CD14-positive monocyte (primary cell): ENCODE results near the gene SNX20. TPM values are rescaled to one million over a fixed set of nuclear protein-coding genes. Genes with fewer than 3 reads are reported as not detected.

Experiments used
- DNase-seq, 3 donors: peaks; one replicate each; pipeline ENCODE4 v3.0.0-alpha.2; 2011 to 2022
- H2AFZ ChIP-seq: 2 replicates; pipeline ENCODE4 v1.6.0; 2012; ENCODE audit warnings: mild to moderate bottlenecking, low read depth, low read length, inconsistent platforms; ENCODE audit not compliant: insufficient read depth, poor library complexity, severe bottlenecking
- H3K27ac ChIP-seq, 2 donors: 1 replicate in 1 of 2; 2 replicates in 1 of 2; pipeline ENCODE4 v1.5.1; 2012 to 2013; ENCODE audit warnings: low read length in 2 of 2, control low read depth in 1 of 2, inconsistent platforms in 1 of 2, low read depth in 1 of 2, mild to moderate bottlenecking in 1 of 2
- H3K27me3 ChIP-seq, 2 donors: one replicate each; pipeline versions ENCODE4 v1.6.0 to v1.6.1; 2011 to 2013; ENCODE audit warnings: low read length in 2 of 2; ENCODE audit not compliant: control insufficient read depth in 2 of 2, insufficient read depth in 2 of 2
- H3K36me3 ChIP-seq, 2 donors: replicated peaks in 1 of 2; 1 replicate in 1 of 2; 2 replicates in 1 of 2; pipeline versions ENCODE4 v1.5.1 to v1.6.1; 2012 to 2013; ENCODE audit warnings: low read length in 2 of 2, control low read depth in 1 of 2, inconsistent platforms in 1 of 2, mild to moderate bottlenecking in 1 of 2; ENCODE audit not compliant: insufficient read depth in 2 of 2, control insufficient read depth in 1 of 2
- H3K4me1 ChIP-seq, 2 donors: 1 replicate in 1 of 2; 2 replicates in 1 of 2; pipeline versions ENCODE4 v1.5.1 to v1.6.1; 2012 to 2013; ENCODE audit warnings: low read length in 2 of 2, control low read depth in 1 of 2, inconsistent platforms in 1 of 2, mild to moderate bottlenecking in 1 of 2, moderate library complexity in 1 of 2; ENCODE audit not compliant: insufficient read depth in 2 of 2, control insufficient read depth in 1 of 2
- H3K4me2 ChIP-seq: replicated peaks from 2 replicates; pipeline ENCODE3; 2012; ENCODE audit warnings: low read length, moderate library complexity, mild to moderate bottlenecking; ENCODE audit not compliant: poor library complexity, severe bottlenecking; ENCODE audit errors: extremely low read depth
- H3K4me3 ChIP-seq, 3 experiments: fragments of 200-600 bp in 1 of 3; sonication (generic) in 1 of 3; replicated peaks in 1 of 3; 1 replicate in 2 of 3; 2 replicates in 1 of 3; pipeline ENCODE4 v1.5.1; 2011 to 2013; ENCODE audit warnings: low read length in 3 of 3, mild to moderate bottlenecking in 3 of 3, control low read depth in 2 of 3, low read depth in 2 of 3, inconsistent platforms in 1 of 3, moderate library complexity in 1 of 3
- H3K79me2 ChIP-seq: 2 replicates; pipeline ENCODE4 v1.6.0; 2012; ENCODE audit warnings: mild to moderate bottlenecking, control low read depth, inconsistent platforms, low read length, moderate library complexity; ENCODE audit not compliant: insufficient read depth
- H3K9ac ChIP-seq: 2 replicates; pipeline ENCODE4 v1.6.0; 2017; ENCODE audit warnings: low read length, mild to moderate bottlenecking; ENCODE audit not compliant: insufficient read depth, poor library complexity, severe bottlenecking
- H3K9me3 ChIP-seq, 2 donors: replicated peaks in 1 of 2; 1 replicate in 1 of 2; 2 replicates in 1 of 2; pipeline versions ENCODE4 v1.5.1 to v1.6.1; 2012 to 2013; ENCODE audit warnings: low read length in 2 of 2, control low read depth in 1 of 2; ENCODE audit not compliant: control insufficient read depth in 1 of 2, insufficient read depth in 1 of 2
- H4K20me1 ChIP-seq: 2 replicates; pipeline ENCODE4 v1.6.0; 2012; ENCODE audit warnings: mild to moderate bottlenecking, low read length, control low read depth, moderate library complexity; ENCODE audit not compliant: insufficient read depth
- H3K27ac Mint-ChIP-seq, 7 donors: one replicate each; pipeline ENCODE4 v1.8.0; 2020; ENCODE audit warnings: mild to moderate bottlenecking in 7 of 7, mixed read lengths in 7 of 7, moderate library complexity in 6 of 7, inconsistent platforms in 2 of 7
- H3K27me3 Mint-ChIP-seq, 3 donors: one replicate each; pipeline ENCODE4 v1.8.0; 2021 to 2022; ENCODE audit warnings: low read depth in 3 of 3, mild to moderate bottlenecking in 3 of 3, mixed read lengths in 3 of 3, moderate library complexity in 3 of 3, inconsistent platforms in 1 of 3
- H3K36me3 Mint-ChIP-seq, 2 donors: one replicate each; pipeline ENCODE4 v1.8.0; 2020; ENCODE audit warnings: mixed read lengths in 2 of 2, inconsistent platforms in 1 of 2, mild to moderate bottlenecking in 1 of 2
- H3K4me1 Mint-ChIP-seq: one replicate; pipeline ENCODE4 v1.8.0; 2020; ENCODE audit warnings: mild to moderate bottlenecking, mixed read lengths
- H3K4me3 Mint-ChIP-seq, 2 donors: one replicate each; pipeline ENCODE4 v1.8.0; 2020; ENCODE audit warnings: mild to moderate bottlenecking in 2 of 2, mixed read lengths in 2 of 2, moderate library complexity in 1 of 2
- H3K9me3 Mint-ChIP-seq, 7 donors: one replicate each; pipeline ENCODE4 v1.8.0; 2020 to 2022; ENCODE audit warnings: mixed read lengths in 7 of 7, mild to moderate bottlenecking in 6 of 7, moderate library complexity in 6 of 7, inconsistent platforms in 2 of 7
- CTCF ChIP-seq: fragments of 200-600 bp; IDR thresholded peaks from one replicate; pipeline ENCODE4 v1.8.0; 2022; ENCODE audit warnings: antibody characterized with exemption, mild to moderate bottlenecking
- WGBS: methylation state at CpG from one replicate; pipeline ENCODE4 v1.1.5; 2013; ENCODE audit warnings: missing lambda C conversion rate; ENCODE audit not compliant: insufficient coverage; 5-methylcytosine and 5-hydroxymethylcytosine counted together
- intact Hi-C, 2 donors: fragments of 100-400 bp; cut with micrococcal nuclease; formaldehyde crosslinking; loops; one replicate each; pipeline versions ENCODE4 v1.15.0 to v1.15.1; 2023
- polyA plus RNA-seq, 3 donors: library from polyadenylated mRNA; depleted of rRNA in 1 of 3; unstranded in 2 of 3; stranded (reverse) in 1 of 3; fragments of 300-500 nt in 2 of 3; fragments of >200 nt in 1 of 3; fragmentation: Illumina TruSeq in 2 of 3; gene quantifications; 1 replicate in 2 of 3; 2 replicates in 1 of 3; pipeline ENCODE4 v1.2.3, GENCODE V29; 2012 to 2021

Gene SNX20
- polyA plus RNA-seq, 3 donors, result 51.0 to 83.2 (median 52.0) TPM

- H3K9ac ChIP-seq, result no peak overlapping the region
- H3K4me1 ChIP-seq, result no peaks in the 10 kb centered on the region
- Mint-ChIP-seq H3K36me3 (no peaks in the 10 kb centered on the region), H3K27me3 (peaks cover 0 to 6% (median 3%) of the 10 kb centered on the region in 3 donors), H3K9me3 (no peaks in the 10 kb centered on the region), H3K27ac (no peak overlapping the region), H3K4me1 (peaks cover 2% of the 10 kb centered on the region), H3K4me3 (no peak overlapping the region)
- WGBS, result 98% methylated on average over 5 of the region's 5 CpGs
- no peak for TF ChIP-seq CTCF
- intact Hi-C loops, result no loop called here
- no peak for DNase-seq
- no peak overlapping the region for H2AFZ ChIP-seq
- no peaks in the 10 kb centered on the region for H3K27me3 ChIP-seq
- H3K4me3 ChIP-seq, result no peak overlapping the region
- no peaks in the 10 kb centered on the region for H4K20me1 ChIP-seq
- no peak overlapping the region for H3K4me2 ChIP-seq
- H3K79me2 ChIP-seq, result no peaks in the 10 kb centered on the region
- no peaks in the 10 kb centered on the region for H3K9me3 ChIP-seq
- H3K27ac ChIP-seq, result no peak overlapping the region
- H3K36me3 ChIP-seq, result no peaks in the 10 kb centered on the region
Observed at GRCh38 chr16:50642349-50642748, 38.8 kb downstream of the SNX20 start.

GRCh38 chr16:50641818-50642187 is 39.3 kb downstream of the SNX20 start:
- Histone ChIP-seq H3K27me3 (no peaks in the 10 kb centered on the region), H4K20me1 (no peaks in the 10 kb centered on the region), H3K9ac (no peak overlapping the region), H3K4me2 (no peak overlapping the region), H3K9me3 (no peaks in the 10 kb centered on the region), H2AFZ (no peak overlapping the region), H3K36me3 (no peaks in the 10 kb centered on the region), H3K27ac (no peak overlapping the region), H3K4me1 (peaks cover under 1 to 2% of the 10 kb centered on the region in 2 donors), H3K4me3 (no peak overlapping the region), H3K79me2 (no peaks in the 10 kb centered on the region)
- Mint-ChIP-seq H3K9me3 (no peaks in the 10 kb centered on the region), H3K4me1 (peaks cover 5% of the 10 kb centered on the region), H3K27me3 (peaks cover 0 to 6% (median 4%) of the 10 kb centered on the region in 3 donors), H3K4me3 (no peak overlapping the region), H3K27ac (peak overlapping the region in 1 of 7 donors; percentile 42), H3K36me3 (no peaks in the 10 kb centered on the region)
- no peak for DNase-seq
- WGBS, result 93% methylated on average over 2 of the region's 4 CpGs
- no peak for TF ChIP-seq CTCF
- intact Hi-C loops, result no loop called here
